A549 (cell line): Measurements from ENCODE around the gene ESRRG.

Experiments used
- CEBPB ChIP-seq, 2 experiments: fragments of >200 bp in 1 of 2; sonication (Bioruptor Twin) in 1 of 2; formaldehyde crosslinking in 1 of 2; IDR thresholded peaks; 2 replicates each; pipeline ENCODE4 v1.6.1; 2012 to 2016
- EP300 ChIP-seq, 2 experiments: fragments of >200 bp; sonication (Bioruptor Twin); formaldehyde crosslinking; IDR thresholded peaks; 2 replicates in 1 of 2; 3 replicates in 1 of 2; pipeline ENCODE4 v1.6.1; 2016 to 2017
- POLR2AphosphoS2 ChIP-seq: conservative IDR thresholded peaks from 2 replicates; pipeline ENCODE4 v1.6.1; 2012; ENCODE audit warnings: low read length, improper control_type of control experiment, inconsistent platforms
- TF ChIP-seq, protein P1 (sequence below): fragments of 200-600 bp; sonication (generic); IDR thresholded peaks from 2 replicates; pipeline ENCODE4 v1.6.1; 2016; ENCODE audit warnings: antibody characterized with exemption, mild to moderate bottlenecking, moderate library complexity

GRCh38 chr1:216559359-216559758 lies 163.9 kb downstream of the ESRRG start:
- TF ChIP-seq POLR2AphosphoS2 (no peak), CEBPB (IDR thresholded peaks at IDR 0.05) (no peak), EP300 (IDR thresholded peaks at IDR 0.05) (no peak)
- TF ChIP-seq, protein P1, sequence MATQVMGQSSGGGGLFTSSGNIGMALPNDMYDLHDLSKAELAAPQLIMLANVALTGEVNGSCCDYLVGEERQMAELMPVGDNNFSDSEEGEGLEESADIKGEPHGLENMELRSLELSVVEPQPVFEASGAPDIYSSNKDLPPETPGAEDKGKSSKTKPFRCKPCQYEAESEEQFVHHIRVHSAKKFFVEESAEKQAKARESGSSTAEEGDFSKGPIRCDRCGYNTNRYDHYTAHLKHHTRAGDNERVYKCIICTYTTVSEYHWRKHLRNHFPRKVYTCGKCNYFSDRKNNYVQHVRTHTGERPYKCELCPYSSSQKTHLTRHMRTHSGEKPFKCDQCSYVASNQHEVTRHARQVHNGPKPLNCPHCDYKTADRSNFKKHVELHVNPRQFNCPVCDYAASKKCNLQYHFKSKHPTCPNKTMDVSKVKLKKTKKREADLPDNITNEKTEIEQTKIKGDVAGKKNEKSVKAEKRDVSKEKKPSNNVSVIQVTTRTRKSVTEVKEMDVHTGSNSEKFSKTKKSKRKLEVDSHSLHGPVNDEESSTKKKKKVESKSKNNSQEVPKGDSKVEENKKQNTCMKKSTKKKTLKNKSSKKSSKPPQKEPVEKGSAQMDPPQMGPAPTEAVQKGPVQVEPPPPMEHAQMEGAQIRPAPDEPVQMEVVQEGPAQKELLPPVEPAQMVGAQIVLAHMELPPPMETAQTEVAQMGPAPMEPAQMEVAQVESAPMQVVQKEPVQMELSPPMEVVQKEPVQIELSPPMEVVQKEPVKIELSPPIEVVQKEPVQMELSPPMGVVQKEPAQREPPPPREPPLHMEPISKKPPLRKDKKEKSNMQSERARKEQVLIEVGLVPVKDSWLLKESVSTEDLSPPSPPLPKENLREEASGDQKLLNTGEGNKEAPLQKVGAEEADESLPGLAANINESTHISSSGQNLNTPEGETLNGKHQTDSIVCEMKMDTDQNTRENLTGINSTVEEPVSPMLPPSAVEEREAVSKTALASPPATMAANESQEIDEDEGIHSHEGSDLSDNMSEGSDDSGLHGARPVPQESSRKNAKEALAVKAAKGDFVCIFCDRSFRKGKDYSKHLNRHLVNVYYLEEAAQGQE, result no peak
